IMR-90 (cell line): ENCODE results near the gene SEC22A. TPM values are rescaled to one million over a fixed set of nuclear protein-coding genes. Genes with fewer than 3 reads are reported as not detected.

ENCODE experiments used
- ATAC-seq: fragments of 200-7000 bp; cut with Tn5 transposase; 2 replicates; pipeline ENCODE4 v1.9.1; 2020; ENCODE audit warnings: low read depth, mild to moderate bottlenecking, moderate library complexity
- BruUV-seq: library from RNA; stranded (reverse); fragments of 400-500 nt; replicated peaks from 2 replicates; lab custom pipeline; 2021; lab: Mats Ljungman, UMichigan
- CTCF ChIA-PET: fragments of 300-600 bp; formaldehyde crosslinking; extraction: SDS; loops from one replicate; lab custom pipeline; 2021; ENCODE audit warnings: antibody characterized with exemption; lab: Yijun Ruan, JAX
- POLR2A ChIA-PET: fragments of 300-600 bp; sonication (Branson Sonifier 250); formaldehyde crosslinking; loops from one replicate; lab custom pipeline; 2022; ENCODE audit warnings: antibody characterized with exemption; ENCODE audit not compliant: unreplicated experiment; lab: Charles Lee
- DNase-seq: peaks from one replicate; pipeline ENCODE4 v3.0.0; 2013
- H2AFZ ChIP-seq: replicated peaks from 2 replicates; pipeline ENCODE3; 2013; ENCODE audit warnings: low read length, mild to moderate bottlenecking; ENCODE audit not compliant: poor library complexity
- H2AK5ac ChIP-seq: 2 replicates; pipeline ENCODE4 v1.6.1; 2013; ENCODE audit warnings: low read depth, low read length, inconsistent platforms
- H2AK9ac ChIP-seq: replicated peaks from 2 replicates; pipeline ENCODE3; 2013; ENCODE audit warnings: mild to moderate bottlenecking, low read depth, low read length, moderate library complexity; ENCODE audit not compliant: poor library complexity
- H2BK120ac ChIP-seq: 2 replicates; pipeline ENCODE4 v1.6.1; 2013; ENCODE audit warnings: low read depth, low read length, inconsistent platforms
- H2BK15ac ChIP-seq: 3 replicates; pipeline ENCODE4 v1.6.1; 2013; ENCODE audit warnings: low read depth, low read length, inconsistent platforms
- H2BK20ac ChIP-seq: 2 replicates; pipeline ENCODE4 v1.6.1; 2013; ENCODE audit warnings: low read depth, mild to moderate bottlenecking, inconsistent platforms, low read length, moderate library complexity
- H2BK5ac ChIP-seq: 2 replicates; pipeline ENCODE4 v1.6.1; 2013; ENCODE audit warnings: mild to moderate bottlenecking, low read depth, low read length, inconsistent platforms; ENCODE audit not compliant: poor library complexity, severe bottlenecking
- H3K14ac ChIP-seq: replicated peaks from 2 replicates; pipeline ENCODE4 v1.6.1; 2013; ENCODE audit warnings: low read depth, low read length, inconsistent platforms
- H3K18ac ChIP-seq: 2 replicates; pipeline ENCODE4 v1.6.1; 2013; ENCODE audit warnings: low read depth, low read length, control low read depth
- H3K23ac ChIP-seq: 2 replicates; pipeline ENCODE4 v1.6.1; 2013; ENCODE audit warnings: low read depth, low read length, inconsistent platforms
- H3K27ac ChIP-seq: 2 replicates; pipeline ENCODE4 v1.5.1; 2013; ENCODE audit warnings: mild to moderate bottlenecking, control low read depth, low read length; ENCODE audit not compliant: insufficient read depth
- H3K27me3 ChIP-seq: 2 replicates; pipeline ENCODE4 v1.6.1; 2013; ENCODE audit warnings: low read length; ENCODE audit not compliant: control insufficient read depth, insufficient read depth
- H3K36me3 ChIP-seq: 2 replicates; pipeline ENCODE4 v1.6.1; 2013; ENCODE audit warnings: low read length, mixed read lengths; ENCODE audit not compliant: control insufficient read depth, insufficient read depth
- H3K4ac ChIP-seq: 2 replicates; pipeline ENCODE4 v1.6.1; 2013; ENCODE audit warnings: low read depth, low read length, inconsistent platforms
- H3K4me1 ChIP-seq: 2 replicates; pipeline ENCODE4 v1.6.1; 2013; ENCODE audit warnings: low read length, mixed read lengths; ENCODE audit not compliant: control insufficient read depth, insufficient read depth
- H3K4me2 ChIP-seq: 2 replicates; pipeline ENCODE4 v1.6.1; 2013; ENCODE audit warnings: low read depth, mild to moderate bottlenecking, control low read depth, low read length, moderate library complexity
- H3K4me3 ChIP-seq: 2 replicates; pipeline ENCODE4 v1.5.1; 2013; ENCODE audit warnings: low read depth, mild to moderate bottlenecking, control low read depth, low read length, moderate library complexity; ENCODE audit not compliant: insufficient read depth
- H3K56ac ChIP-seq: 2 replicates; pipeline ENCODE4 v1.6.1; 2013; ENCODE audit warnings: low read length, inconsistent platforms; ENCODE audit not compliant: insufficient read depth; ENCODE audit errors: extremely low read depth
- H3K79me1 ChIP-seq, 2 experiments: 2 replicates each; pipeline ENCODE4 v1.6.1; 2013; ENCODE audit warnings: low read length in 2 of 2, inconsistent platforms in 1 of 2, low read depth in 1 of 2
- H3K9ac ChIP-seq: 2 replicates; pipeline ENCODE4 v1.6.1; 2013; ENCODE audit warnings: low read depth, low read length, control low read depth
- H3K9me1 ChIP-seq: 2 replicates; pipeline ENCODE4 v1.6.1; 2013; ENCODE audit warnings: low read length, inconsistent platforms; ENCODE audit not compliant: insufficient read depth
- H3K9me3 ChIP-seq: 2 replicates; pipeline ENCODE4 v1.6.1; 2013; ENCODE audit warnings: low read length; ENCODE audit not compliant: control insufficient read depth, insufficient read depth
- H4K20me1 ChIP-seq: 2 replicates; pipeline ENCODE4 v1.6.1; 2013; ENCODE audit warnings: low read length, inconsistent platforms; ENCODE audit not compliant: insufficient read depth
- H4K5ac ChIP-seq: 2 replicates; pipeline ENCODE4 v1.6.1; 2013; ENCODE audit warnings: mild to moderate bottlenecking, low read depth, low read length, control low read depth
- H4K8ac ChIP-seq, 2 experiments: 2 replicates each; pipeline ENCODE4 v1.6.1; 2013; ENCODE audit warnings: low read depth in 2 of 2, low read length in 2 of 2, control low read depth in 1 of 2, inconsistent platforms in 1 of 2
- H4K91ac ChIP-seq: 2 replicates; pipeline ENCODE4 v1.6.1; 2013; ENCODE audit warnings: low read depth, low read length, inconsistent platforms; ENCODE audit not compliant: insufficient read depth
- BHLHE40 ChIP-seq: fragments of 150-350 bp; IDR thresholded peaks from 2 replicates; pipeline ENCODE4 v1.6.1; 2016; ENCODE audit warnings: mild to moderate bottlenecking, low read depth, low read length
- CEBPB ChIP-seq: IDR thresholded peaks from 2 replicates; pipeline ENCODE4 v1.6.1; 2012; ENCODE audit warnings: low read depth, low read length, improper control_type of control experiment
- MAFK ChIP-seq: IDR thresholded peaks from 2 replicates; pipeline ENCODE4 v1.6.1; 2012; ENCODE audit warnings: low read depth, low read length, improper control_type of control experiment
- MAZ ChIP-seq: IDR thresholded peaks from 2 replicates; pipeline ENCODE4 v1.6.1; 2012; ENCODE audit warnings: low read depth, mild to moderate bottlenecking, low read length, improper control_type of control experiment, moderate library complexity, borderline replicate concordance
- MXI1 ChIP-seq: IDR thresholded peaks from 2 replicates; pipeline ENCODE4 v1.6.1; 2012; ENCODE audit warnings: low read depth, mild to moderate bottlenecking, low read length, moderate library complexity, borderline replicate concordance
- POLR2A ChIP-seq: IDR thresholded peaks from 2 replicates; pipeline ENCODE4 v1.6.1; 2012; ENCODE audit warnings: mild to moderate bottlenecking, low read depth, low read length
- RAD21 ChIP-seq: IDR thresholded peaks from 2 replicates; pipeline ENCODE4 v1.6.1; 2012; ENCODE audit warnings: low read length, improper control_type of control experiment
- RFX5 ChIP-seq: IDR thresholded peaks from 2 replicates; pipeline ENCODE4 v1.8.0; 2012; ENCODE audit warnings: low read depth, mild to moderate bottlenecking, low read length, moderate library complexity
- SMC3 ChIP-seq: fragments of 150-350 bp; IDR thresholded peaks from 2 replicates; pipeline ENCODE4 v1.6.1; 2016; ENCODE audit warnings: low read depth, mild to moderate bottlenecking, antibody characterized with exemption, low read length, moderate library complexity
- WGBS, 2 experiments: methylation state at CpG; one replicate each; pipeline versions ENCODE4 v1.1.5 to v1.1.7; 2013; ENCODE audit warnings: missing lambda C conversion rate in 2 of 2; ENCODE audit not compliant: insufficient read length in 1 of 2; ENCODE audit errors: extremely low coverage in 2 of 2; 5-methylcytosine and 5-hydroxymethylcytosine counted together
- dilution Hi-C: fragments of 300-500 bp; cut with HindIII; formaldehyde crosslinking; loops from one replicate; pipeline ENCODE4 v1.14.3; 2018; ENCODE audit warnings: low sequenced_read_pairs; ENCODE audit not compliant: unreplicated experiment
- in situ Hi-C: fragments of 300-500 bp; cut with MboI; formaldehyde crosslinking; loops from 3 replicates; pipeline ENCODE4 v1.14.3; 2019; ENCODE audit warnings: low sequenced_read_pairs, inconsistent platforms, mixed read lengths
- intact Hi-C: fragments of 100-400 bp; cut with micrococcal nuclease; formaldehyde crosslinking; loops from 2 replicates; pipeline ENCODE4 v1.10.0; 2022
- polyA plus RNA-seq, 3 experiments: library from polyadenylated mRNA; depleted of rRNA; stranded (reverse); fragments of >200 nt; gene quantifications; 2 replicates each; pipeline ENCODE4 v1.2.3, GENCODE V29; 2012; ENCODE audit warnings: low replicate concordance in 1 of 3
- total RNA-seq: library from RNA; depleted of rRNA; stranded (reverse); fragments of >200 nt; gene quantifications from 2 replicates; pipeline ENCODE4 v1.2.3, GENCODE V29; 2012

SEC22A gene
- total and polyA plus RNA-seq, 2 of the 4 experiments (the other 2 are of a cell fraction), result 17.5 to 36.0 TPM

GRCh38 chr3:123263941-123264340 lies 62.2 kb downstream of the SEC22A start:
- Histone ChIP-seq H3K18ac (no peak overlapping the region), H3K56ac (no peak overlapping the region), H3K23ac (no peak overlapping the region), H3K27me3 (no peaks in the 10 kb centered on the region), H3K4me1 (no peaks in the 10 kb centered on the region), H3K9ac (no peak overlapping the region), H3K36me3 (peaks cover 1% of the 10 kb centered on the region; the same call in 1 of the 2 replicates), H3K9me1 (no peaks in the 10 kb centered on the region), H3K9me3 (no peaks in the 10 kb centered on the region), H2BK5ac (no peak overlapping the region), H3K4me3 (no peak overlapping the region), H4K5ac (no peak overlapping the region), H2AFZ (no peak overlapping the region), H4K8ac (no peak overlapping the region), H2AK5ac (no peak overlapping the region), H2AK9ac (no peak overlapping the region), H2BK20ac (no peak overlapping the region), H3K4me2 (no peak overlapping the region), H3K4ac (no peak overlapping the region), H3K27ac (no peak overlapping the region), H2BK120ac (no peak overlapping the region), H4K20me1 (no peaks in the 10 kb centered on the region; the same call in 1 of the 2 replicates), H3K14ac (no peak overlapping the region), H2BK15ac (no peak overlapping the region), H4K91ac (no peak overlapping the region), H3K79me1 (no peaks in the 10 kb centered on the region)
- DNase-seq (no peak), ATAC-seq (no peak)
- ChIA-PET CTCF (no interaction called here), POLR2A (no interaction called here)
- intact Hi-C loops, result no loop called here
- in situ Hi-C loops, result no loop called here
- TF ChIP-seq MAFK (no peak), POLR2A (no peak), RAD21 (no peak), BHLHE40 (no peak), RFX5 (no peak), SMC3 (no peak), MAZ (no peak), MXI1 (no peak), CEBPB (no peak)
- no CpG with 5 or more reads among the region's 2 CpGs for WGBS, 2 experiments
- dilution Hi-C loops, result no loop called here
- no TSS peak for BruUV-seq
